OCI-LY7 (cell line): ENCODE measurements around the gene SNRPA1. TPM values are rescaled to one million over a fixed set of nuclear protein-coding genes. Genes with fewer than 3 reads are reported as not detected.

Source experiments
- Bru-seq: library from RNA; stranded (reverse); fragments of 400-500 nt; gene quantifications from one replicate; lab custom pipeline; 2021; lab: Mats Ljungman, UMichigan
- BruChase-seq, 2 experiments: library from RNA; stranded (reverse); fragments of 400-500 nt; gene quantifications; one replicate each; lab custom pipeline; 2021; lab: Mats Ljungman, UMichigan
- BruUV-seq: library from RNA; stranded (reverse); fragments of 400-500 nt; replicated peaks from 2 replicates; lab custom pipeline; 2021; lab: Mats Ljungman, UMichigan
- CTCF ChIA-PET: fragments of 300-600 bp; sonication (Branson Sonifier 250); formaldehyde crosslinking; loops from one replicate; lab custom pipeline; 2022; ENCODE audit warnings: antibody characterized with exemption; ENCODE audit not compliant: unreplicated experiment; lab: Charles Lee
- POLR2A ChIA-PET: fragments of 300-600 bp; sonication (Branson Sonifier 250); formaldehyde crosslinking; loops from one replicate; lab custom pipeline; 2022; ENCODE audit warnings: antibody characterized with exemption; lab: Charles Lee
- DNase-seq: peaks from one replicate; pipeline ENCODE4 v3.0.0-alpha.2; 2015; ENCODE audit warnings: low spot score
- H2AFZ ChIP-seq: fragments of 200-600 bp; sonication (generic), shearing (Covaris generic); 2 replicates; pipeline ENCODE4 v1.6.1; 2014; ENCODE audit warnings: mild to moderate bottlenecking, antibody characterized with exemption, low read length, moderate library complexity
- H3K27ac ChIP-seq: fragments of 200-600 bp; sonication (generic); 2 replicates; pipeline ENCODE4 v1.5.1; 2014; ENCODE audit warnings: mixed run types, low read depth, mild to moderate bottlenecking, moderate library complexity, low read length, inconsistent platforms; ENCODE audit not compliant: poor library complexity, severe bottlenecking
- H3K36me3 ChIP-seq: fragments of 200-600 bp; sonication (generic); 2 replicates; pipeline ENCODE4 v1.6.1; 2014; ENCODE audit warnings: mild to moderate bottlenecking, antibody characterized with exemption, low read length, moderate library complexity, mixed read lengths; ENCODE audit not compliant: insufficient read depth
- H3K4me1 ChIP-seq: fragments of 200-600 bp; sonication (generic); 2 replicates; pipeline ENCODE4 v1.5.1; 2014; ENCODE audit warnings: mild to moderate bottlenecking, low read length; ENCODE audit not compliant: insufficient read depth, poor library complexity, severe bottlenecking
- H3K4me2 ChIP-seq: fragments of 200-600 bp; sonication (generic); 2 replicates; pipeline ENCODE4 v1.6.1; 2014; ENCODE audit warnings: mild to moderate bottlenecking, low read length
- H3K4me3 ChIP-seq: fragments of 200-600 bp; sonication (generic); 2 replicates; pipeline ENCODE4 v1.5.1; 2014; ENCODE audit warnings: mild to moderate bottlenecking, low read depth, low read length; ENCODE audit not compliant: poor library complexity, severe bottlenecking
- H3K79me2 ChIP-seq: fragments of 200-600 bp; sonication (generic); 2 replicates; pipeline ENCODE4 v1.6.1; 2016; ENCODE audit warnings: low read depth, mild to moderate bottlenecking, low read length, moderate library complexity, mixed read lengths; ENCODE audit not compliant: insufficient read depth
- H3K9me2 ChIP-seq: fragments of 200-600 bp; sonication (generic); 2 replicates; pipeline ENCODE4 v1.6.1; 2016; ENCODE audit warnings: mild to moderate bottlenecking, low read length, mixed read lengths; ENCODE audit not compliant: insufficient read depth
- H3K9me3 ChIP-seq: fragments of 200-600 bp; sonication (generic); 2 replicates; pipeline ENCODE4 v1.6.1; 2014; ENCODE audit warnings: mild to moderate bottlenecking, mixed run types, low read length, mixed read lengths
- H4K20me1 ChIP-seq: fragments of 200-600 bp; sonication (generic); 2 replicates; pipeline ENCODE4 v1.6.1; 2014; ENCODE audit warnings: mild to moderate bottlenecking, antibody characterized with exemption, low read length, moderate library complexity, mixed read lengths; ENCODE audit not compliant: insufficient read depth
- EZH2phosphoT487 ChIP-seq: fragments of 200-600 bp; sonication (generic); IDR thresholded peaks from 2 replicates; pipeline ENCODE4 v1.6.1; 2018; ENCODE audit warnings: low read depth, borderline replicate concordance, mild to moderate bottlenecking, mixed run types, antibody characterized with exemption, low read length, moderate library complexity, mixed read lengths
- intact Hi-C: fragments of 100-400 bp; cut with micrococcal nuclease; formaldehyde crosslinking; loops from one replicate; pipeline ENCODE4 v1.10.0; 2022; ENCODE audit not compliant: unreplicated experiment
- long read RNA-seq: library from polyadenylated mRNA; stranded (forward); transcript quantifications from one replicate; pipeline ENCODE4 v2.0.0, GENCODE V29; 2022
- total RNA-seq, 2 experiments: library from RNA; depleted of rRNA in 1 of 2; stranded (reverse); fragments of >200 nt in 1 of 2; shearing (Covaris generic) in 1 of 2; gene quantifications; 2 replicates each; pipeline ENCODE4 v1.2.3, GENCODE V29; 2014 to 2022
- TF ChIP-seq, protein P1 (sequence below): fragments of 200-600 bp; sonication (generic); conservative IDR thresholded peaks from 2 replicates; pipeline ENCODE4 v1.5.1; 2014; ENCODE audit warnings: mild to moderate bottlenecking, antibody characterized with exemption, low read length, moderate library complexity, mixed read lengths

Gene SNRPA1
- total RNA-seq (2014; rRNA removed; shearing (Covaris generic)) = 54.3 and 70.9 TPM in 2 replicates
- 176 and 180 TPM in 2 replicates for total RNA-seq (2022)
- Bru-seq, nascent RNA = percentile 97 among the genes with signal in this experiment
- percentile 91 among the genes with signal in this experiment for BruChase-seq, experiment 1, labeled RNA remaining after a 6-hour chase
- percentile 89 among the genes with signal in this experiment for BruChase-seq, experiment 2, labeled RNA remaining after a 2-hour chase
- long read RNA-seq, transcript SNRPA1-201 (9 exons, 1,055 nt) = major isoform, 213 of 785 reads
- long read RNA-seq, transcript SNRPA1-205 (7 exons, 2,108 nt) = minor isoform, 45 of 785 reads
- long read RNA-seq, transcript SNRPA1-207 (8 exons, 924 nt) = minor isoform, 8 of 785 reads
- long read RNA-seq, partial matches to known transcripts = 488 of 785 reads
- long read RNA-seq, other reads (novel, unspliced or antisense) = 24 of 785 reads

DNA sequence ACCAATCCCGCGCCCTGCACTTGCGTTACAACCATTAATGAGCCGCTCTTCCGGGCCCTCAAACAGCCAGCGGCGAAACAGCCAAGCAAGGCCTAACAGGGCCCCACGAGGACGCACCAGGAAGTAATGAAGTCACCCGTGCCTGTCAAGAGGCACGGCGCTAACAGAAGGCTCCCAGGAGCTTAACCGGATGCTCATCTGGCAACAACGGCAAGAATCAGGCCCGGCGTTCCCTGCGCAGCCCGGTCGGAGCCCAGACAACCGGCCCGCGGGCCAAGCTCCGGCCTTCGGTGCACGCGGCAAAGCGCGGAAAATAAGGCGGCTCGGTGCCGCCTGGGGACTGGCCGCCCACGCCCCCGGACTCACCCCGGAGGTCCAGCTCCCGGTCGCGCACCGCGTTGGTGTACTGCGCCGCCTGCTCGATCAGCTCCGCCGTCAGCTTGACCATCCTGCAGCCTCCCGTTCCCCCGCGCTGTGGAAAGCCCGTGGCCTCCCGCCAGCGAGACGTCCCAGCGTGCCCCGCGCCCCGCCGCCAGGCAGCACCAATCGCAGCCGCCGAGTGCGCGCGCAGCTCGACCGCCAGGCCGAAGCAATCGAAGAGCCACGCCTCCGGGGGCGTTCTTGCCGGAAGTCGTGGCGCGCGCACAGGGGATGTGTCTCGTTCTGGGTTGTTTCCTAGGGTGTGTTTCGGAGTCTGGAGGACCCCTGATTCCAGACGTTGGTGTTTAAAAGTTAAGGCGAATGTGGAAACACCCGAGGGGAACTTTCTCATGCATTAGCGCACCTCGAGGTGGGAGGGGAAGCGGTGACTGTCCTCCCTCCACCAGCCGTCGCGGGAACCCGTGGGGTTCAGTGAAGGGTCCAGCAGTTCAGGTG is at the start of gene SNRPA1:
SNRPA1 (minus strand) TSS at position 518 of the 876 bp plus-strand sequence; CDS start at position 448, 70 bp downstream.
- ChIA-PET CTCF (no interaction called here), POLR2A (interaction anchor here (0.6 to 2.7 kb wide), 11 partner anchors 9 to 533 kb away, joined by 3 to 12 read pairs (median 4); no protein-coding TSS in a partner anchor)
- intact Hi-C loops = loop anchor here (1.0 to 5.0 kb wide), 3 partner anchors 357 to 693 kb away; partner anchors contain the start of genes ASB7, LINS1, TARS3 and TM2D3
- Histone ChIP-seq H3K9me2 (no peaks in the 10 kb centered on the region), H3K4me2 (peak within 1 kb of the TSS; percentile 87), H2AFZ (peak within 1 kb of the TSS; percentile 70), H3K79me2 (peaks cover 49% of the 10 kb centered on the region), H3K9me3 (peaks cover 6% of the 10 kb centered on the region), H3K36me3 (peaks cover 46% of the 10 kb centered on the region), H4K20me1 (peaks cover 29% of the 10 kb centered on the region), H3K4me1 (peaks cover 27% of the 10 kb centered on the region), H3K27ac (peak within 1 kb of the TSS; percentile 84), H3K4me3 (peak within 1 kb of the TSS; percentile 90)
- no TSS peak for BruUV-seq
- DNase-seq = peak; percentile 96
- TF ChIP-seq EZH2phosphoT487 = no peak
- TF ChIP-seq, protein P1, sequence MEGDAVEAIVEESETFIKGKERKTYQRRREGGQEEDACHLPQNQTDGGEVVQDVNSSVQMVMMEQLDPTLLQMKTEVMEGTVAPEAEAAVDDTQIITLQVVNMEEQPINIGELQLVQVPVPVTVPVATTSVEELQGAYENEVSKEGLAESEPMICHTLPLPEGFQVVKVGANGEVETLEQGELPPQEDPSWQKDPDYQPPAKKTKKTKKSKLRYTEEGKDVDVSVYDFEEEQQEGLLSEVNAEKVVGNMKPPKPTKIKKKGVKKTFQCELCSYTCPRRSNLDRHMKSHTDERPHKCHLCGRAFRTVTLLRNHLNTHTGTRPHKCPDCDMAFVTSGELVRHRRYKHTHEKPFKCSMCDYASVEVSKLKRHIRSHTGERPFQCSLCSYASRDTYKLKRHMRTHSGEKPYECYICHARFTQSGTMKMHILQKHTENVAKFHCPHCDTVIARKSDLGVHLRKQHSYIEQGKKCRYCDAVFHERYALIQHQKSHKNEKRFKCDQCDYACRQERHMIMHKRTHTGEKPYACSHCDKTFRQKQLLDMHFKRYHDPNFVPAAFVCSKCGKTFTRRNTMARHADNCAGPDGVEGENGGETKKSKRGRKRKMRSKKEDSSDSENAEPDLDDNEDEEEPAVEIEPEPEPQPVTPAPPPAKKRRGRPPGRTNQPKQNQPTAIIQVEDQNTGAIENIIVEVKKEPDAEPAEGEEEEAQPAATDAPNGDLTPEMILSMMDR = no peak

DNA sequence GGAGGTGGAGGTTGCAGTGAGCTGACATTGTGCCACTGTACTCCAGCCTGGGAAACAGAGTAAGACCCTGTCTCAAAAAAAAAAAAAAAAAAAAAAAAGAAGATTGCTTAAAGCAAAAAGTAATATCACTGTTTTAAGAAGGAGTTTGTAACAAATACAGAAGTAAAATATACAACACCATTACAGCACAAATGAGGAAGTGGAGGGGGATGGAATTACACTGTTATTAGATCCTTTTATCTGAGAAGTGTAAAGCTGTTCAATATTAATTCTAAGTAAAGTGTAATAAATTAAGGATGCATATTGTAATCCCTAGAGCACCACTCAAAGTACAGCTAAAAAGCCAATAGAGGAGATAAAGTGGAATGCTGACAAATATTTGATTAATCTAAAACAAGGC is 47.0 kb upstream of the SNRPA1 start:
- TF ChIP-seq, protein P1 = no peak
- TF ChIP-seq EZH2phosphoT487 = no peak
- H4K20me1 ChIP-seq = no peaks in the 10 kb centered on the region
- no peak overlapping the region for H3K27ac ChIP-seq
- no peaks in the 10 kb centered on the region for H3K79me2 ChIP-seq
- intact Hi-C loops = no loop called here
- H3K4me1 ChIP-seq = no peaks in the 10 kb centered on the region
- H3K4me3 ChIP-seq = no peak overlapping the region
- no peaks in the 10 kb centered on the region for H3K36me3 ChIP-seq
- no TSS peak for BruUV-seq
- POLR2A ChIA-PET = interaction anchor here (0.7 kb wide), 1 partner anchor 186 kb away, joined by 4 read pairs; no protein-coding TSS in a partner anchor
- no peaks in the 10 kb centered on the region for H3K9me2 ChIP-seq
- no peak overlapping the region for H3K4me2 ChIP-seq
- H3K9me3 ChIP-seq = no peaks in the 10 kb centered on the region
- no peak overlapping the region for H2AFZ ChIP-seq
- CTCF ChIA-PET = no interaction called here
- DNase-seq = no peak
